Right cardiac atrium (tissue), 5 donors: ENCODE results near the gene EFEMP2. TPM values are rescaled to one million over a fixed set of nuclear protein-coding genes. Genes with fewer than 3 reads are reported as not detected.

Experiments
- polyA plus RNA-seq: library from polyadenylated mRNA; stranded (reverse); fragments of 200-250 nt; gene quantifications from one replicate; pipeline ENCODE4 v1.2.3, GENCODE V29; 2013
- total RNA-seq, 4 donors: library from RNA; stranded (reverse); fragmentation: NEBNext Ultra II Directional; extraction: Animal tissue kit (Norgen Biotek cat#: 25700); gene quantifications; one replicate each; pipeline ENCODE4 v1.2.1, GENCODE V29; 2021
- donor health status: healthy with polysubstance abuse.
- donor health status: DM: no; HTN: yes; CAD: no.
- donor health status: DM: no; HTN: no; CAD: no.
- donor health status: DM: no; HTN: yes; CAD: no; lungs with severe emphysema.
- donor health status: DM: yes; HTN: yes; CAD: no.

EFEMP2 gene
- total and polyA plus RNA-seq, 5 donors, result 128 to 164 (median 140) TPM

Other genes starting within 250 kb of the EFEMP2 start
- gene SIPA1, start 234.7 kb downstream of the EFEMP2 start, total RNA-seq, result 10 to 100 TPM; 22.4 to 27.4 (median 26.2) TPM
- 19.3 TPM for gene SIPA1, start 234.7 kb downstream of the EFEMP2 start, polyA plus RNA-seq
- 10 to 100 TPM; 40.1 to 54.6 (median 40.9) TPM for gene RELA, start 209.9 kb downstream of the EFEMP2 start, total RNA-seq
- gene RELA, start 209.9 kb downstream of the EFEMP2 start, polyA plus RNA-seq, result 30.6 TPM
- 10 to 100 TPM; 49.0 to 57.2 (median 54.0) TPM for gene KAT5, start 160.5 kb downstream of the EFEMP2 start, total RNA-seq
- gene KAT5, start 160.5 kb downstream of the EFEMP2 start, polyA plus RNA-seq, result 49.1 TPM
- 10 to 100 TPM; 68.1 to 94.4 (median 76.4) TPM for gene RNASEH2C, start 152.0 kb downstream of the EFEMP2 start, total RNA-seq
- gene RNASEH2C, start 152.0 kb downstream of the EFEMP2 start, polyA plus RNA-seq, result 158 TPM
- 10 to 100 TPM in 1 of 4 donors, 1 to 10 TPM in 3; 9.0 to 14.1 (median 9.1) TPM for gene AP5B1, start 91.8 kb downstream of the EFEMP2 start, total RNA-seq
- 6.6 TPM for gene AP5B1, start 91.8 kb downstream of the EFEMP2 start, polyA plus RNA-seq
- not detected for gene OVOL1, start 85.7 kb downstream of the EFEMP2 start, total RNA-seq
- gene OVOL1, start 85.7 kb downstream of the EFEMP2 start, polyA plus RNA-seq, result not detected
- under 1 TPM in 3 of 4 donors, not detected in 1; 0.20 to 0.88 (median 0.48) TPM for gene SNX32, start 38.8 kb downstream of the EFEMP2 start, total RNA-seq
- 0.20 TPM for gene SNX32, start 38.8 kb downstream of the EFEMP2 start, polyA plus RNA-seq
- gene CFL1, start 14.6 kb downstream of the EFEMP2 start, total RNA-seq, result 100 to 1,000 TPM; 285 to 470 (median 377) TPM
- 389 TPM for gene CFL1, start 14.6 kb downstream of the EFEMP2 start, polyA plus RNA-seq
- gene MUS81, start 12.4 kb downstream of the EFEMP2 start, total RNA-seq, result 10 to 100 TPM; 33.3 to 39.5 (median 35.8) TPM
- 44.7 TPM for gene MUS81, start 12.4 kb downstream of the EFEMP2 start, polyA plus RNA-seq
- 1 to 10 TPM in 1 of 4 donors, under 1 TPM in 3; 0.45 to 1.7 (median 0.64) TPM for gene CTSW, start 7.0 kb upstream of the EFEMP2 start, total RNA-seq
- 0.79 TPM for gene CTSW, start 7.0 kb upstream of the EFEMP2 start, polyA plus RNA-seq
- 10 to 100 TPM; 39.7 to 46.6 (median 42.8) TPM for gene FIBP, start 15.7 kb upstream of the EFEMP2 start, total RNA-seq
- 37.8 TPM for gene FIBP, start 15.7 kb upstream of the EFEMP2 start, polyA plus RNA-seq
- gene CCDC85B, start 17.9 kb upstream of the EFEMP2 start, total RNA-seq, result 10 to 100 TPM; 50.8 to 61.3 (median 57.4) TPM
- 80.3 TPM for gene CCDC85B, start 17.9 kb upstream of the EFEMP2 start, polyA plus RNA-seq
- gene FOSL1, start 27.6 kb upstream of the EFEMP2 start, total RNA-seq, result 1 to 10 TPM in 1 of 4 donors, under 1 TPM in 3; 0.57 to 5.5 (median 0.83) TPM
- 2.6 TPM for gene FOSL1, start 27.6 kb upstream of the EFEMP2 start, polyA plus RNA-seq
- 10 to 100 TPM; 31.1 to 41.8 (median 38.7) TPM for gene C11orf68, start 46.3 kb upstream of the EFEMP2 start, total RNA-seq
- gene C11orf68, start 46.3 kb upstream of the EFEMP2 start, polyA plus RNA-seq, result 39.8 TPM
- 10 to 100 TPM; 82.9 to 90.2 (median 85.2) TPM for gene DRAP1, start 46.6 kb upstream of the EFEMP2 start, total RNA-seq
- gene DRAP1, start 46.6 kb upstream of the EFEMP2 start, polyA plus RNA-seq, result 130 TPM
- not detected for gene TSGA10IP, start 72.7 kb upstream of the EFEMP2 start, total RNA-seq
- gene TSGA10IP, start 72.7 kb upstream of the EFEMP2 start, polyA plus RNA-seq, result not detected
- gene SART1, start 88.9 kb upstream of the EFEMP2 start, total RNA-seq, result 10 to 100 TPM; 34.3 to 41.7 (median 36.9) TPM
- 41.3 TPM for gene SART1, start 88.9 kb upstream of the EFEMP2 start, polyA plus RNA-seq
- 10 to 100 TPM; 19.3 to 22.2 (median 20.8) TPM for gene EIF1AD, start 129.4 kb upstream of the EFEMP2 start, total RNA-seq
- 18.5 TPM for gene EIF1AD, start 129.4 kb upstream of the EFEMP2 start, polyA plus RNA-seq
- 100 to 1,000 TPM; 175 to 258 (median 218) TPM for gene BANF1, start 129.7 kb upstream of the EFEMP2 start, total RNA-seq
- gene BANF1, start 129.7 kb upstream of the EFEMP2 start, polyA plus RNA-seq, result 274 TPM
- 1 to 10 TPM; 1.2 to 3.6 (median 2.2) TPM for gene CST6, start 139.2 kb upstream of the EFEMP2 start, total RNA-seq
- 2.1 TPM for gene CST6, start 139.2 kb upstream of the EFEMP2 start, polyA plus RNA-seq
- not detected for gene CATSPER1, start 153.7 kb upstream of the EFEMP2 start, total RNA-seq
- gene CATSPER1, start 153.7 kb upstream of the EFEMP2 start, polyA plus RNA-seq, result not detected
- gene GAL3ST3, start 176.4 kb upstream of the EFEMP2 start, total RNA-seq, result 10 to 100 TPM; 10.8 to 13.6 (median 12.1) TPM
- gene GAL3ST3, start 176.4 kb upstream of the EFEMP2 start, polyA plus RNA-seq, result 8.9 TPM
- gene SF3B2, start 179.6 kb upstream of the EFEMP2 start, total RNA-seq, result 10 to 100 TPM; 84.4 to 97.7 (median 91.7) TPM
- 62.1 TPM for gene SF3B2, start 179.6 kb upstream of the EFEMP2 start, polyA plus RNA-seq
- 10 to 100 TPM; 48.3 to 82.5 (median 56.5) TPM for gene PACS1, start 197.5 kb upstream of the EFEMP2 start, total RNA-seq
- gene PACS1, start 197.5 kb upstream of the EFEMP2 start, polyA plus RNA-seq, result 30.9 TPM